Smooth muscle cell (in vitro differentiated cells): Measurements from ENCODE around the gene IGSF9. TPM values are rescaled to one million over a fixed set of nuclear protein-coding genes. Genes with fewer than 3 reads are reported as not detected.
"Not testable (repeated sequence)": the region's sequence is repeated elsewhere in the genome, so short reads cannot be mapped to it uniquely, and the experiment has no call there.

ENCODE experiments used
- DNase-seq: peaks from one replicate; lab custom pipeline; 2025; ENCODE audit not compliant: unreplicated experiment; lab: John Stamatoyannopoulos, UW
- H2AFZ ChIP-seq: fragments of 200-600 bp; sonication (generic); 2 replicates; pipeline ENCODE4 v1.6.0; 2016; ENCODE audit warnings: antibody characterized with exemption, low read depth, mild to moderate bottlenecking
- H3F3A ChIP-seq: fragments of 200-600 bp; sonication (generic); 2 replicates; pipeline ENCODE4 v1.6.0; 2017; ENCODE audit warnings: antibody characterized with exemption, low read depth
- H3K27ac ChIP-seq: fragments of 200-600 bp; sonication (generic); 2 replicates; pipeline ENCODE4 v1.5.1; 2016; ENCODE audit warnings: low read depth, mild to moderate bottlenecking
- H3K27me3 ChIP-seq: fragments of 200-600 bp; sonication (generic); 2 replicates; pipeline ENCODE4 v1.6.1; 2016; ENCODE audit warnings: low read depth, mild to moderate bottlenecking
- H3K36me3 ChIP-seq: fragments of 200-600 bp; sonication (generic); 2 replicates; pipeline ENCODE4 v1.5.1; 2016; ENCODE audit warnings: low read depth
- H3K4me1 ChIP-seq: fragments of 200-600 bp; sonication (generic); 2 replicates; pipeline ENCODE4 v1.5.1; 2016; ENCODE audit warnings: low read depth
- H3K4me2 ChIP-seq: fragments of 200-600 bp; sonication (generic); 2 replicates; pipeline ENCODE4 v1.6.0; 2016; ENCODE audit warnings: mild to moderate bottlenecking
- H3K4me3 ChIP-seq: fragments of 200-600 bp; sonication (generic); 2 replicates; pipeline ENCODE4 v1.5.1; 2016; ENCODE audit warnings: mild to moderate bottlenecking
- H3K79me2 ChIP-seq: fragments of 200-600 bp; sonication (generic); 2 replicates; pipeline ENCODE4 v1.6.0; 2016; ENCODE audit warnings: low read depth, mild to moderate bottlenecking
- H3K9ac ChIP-seq: fragments of 200-600 bp; sonication (generic); 2 replicates; pipeline ENCODE4 v1.6.0; 2016; ENCODE audit warnings: low read depth
- H3K9me3 ChIP-seq: fragments of 200-600 bp; sonication (generic); replicated peaks from 2 replicates; pipeline ENCODE4 v1.5.1; 2016; ENCODE audit warnings: low read depth
- H4K20me1 ChIP-seq: fragments of 200-600 bp; sonication (generic); 2 replicates; pipeline ENCODE4 v1.6.0; 2016; ENCODE audit warnings: low read depth
- WGBS: methylation state at CpG from one replicate; pipeline ENCODE4 v1.1.7; 2016; ENCODE audit warnings: low lambda C conversion rate; 5-methylcytosine and 5-hydroxymethylcytosine counted together
- polyA plus RNA-seq: library from polyadenylated mRNA; unstranded; fragments of >200 nt; fragmentation: Nextera tagmentation; extraction: Ambion mirVana; gene quantifications from 2 replicates; pipeline ENCODE4 v1.2.1, GENCODE V29; 2016
- total RNA-seq: library from RNA; depleted of rRNA; stranded (reverse); fragments of >200 nt; gene quantifications from 2 replicates; pipeline ENCODE4 v1.2.3, GENCODE V29; 2014
- TF ChIP-seq, protein P1 (sequence below): fragments of 200-600 bp; sonication (generic); IDR thresholded peaks from 2 replicates; pipeline ENCODE4 v1.5.1; 2017; ENCODE audit warnings: borderline replicate concordance, mild to moderate bottlenecking, antibody characterized with exemption; ENCODE audit not compliant: insufficient read depth, poor library complexity, severe bottlenecking

IGSF9 gene
- total and polyA plus RNA-seq, 2 experiments from 2014 or later: 0.99 to 2.1 TPM

- TF ChIP-seq, protein P1, sequence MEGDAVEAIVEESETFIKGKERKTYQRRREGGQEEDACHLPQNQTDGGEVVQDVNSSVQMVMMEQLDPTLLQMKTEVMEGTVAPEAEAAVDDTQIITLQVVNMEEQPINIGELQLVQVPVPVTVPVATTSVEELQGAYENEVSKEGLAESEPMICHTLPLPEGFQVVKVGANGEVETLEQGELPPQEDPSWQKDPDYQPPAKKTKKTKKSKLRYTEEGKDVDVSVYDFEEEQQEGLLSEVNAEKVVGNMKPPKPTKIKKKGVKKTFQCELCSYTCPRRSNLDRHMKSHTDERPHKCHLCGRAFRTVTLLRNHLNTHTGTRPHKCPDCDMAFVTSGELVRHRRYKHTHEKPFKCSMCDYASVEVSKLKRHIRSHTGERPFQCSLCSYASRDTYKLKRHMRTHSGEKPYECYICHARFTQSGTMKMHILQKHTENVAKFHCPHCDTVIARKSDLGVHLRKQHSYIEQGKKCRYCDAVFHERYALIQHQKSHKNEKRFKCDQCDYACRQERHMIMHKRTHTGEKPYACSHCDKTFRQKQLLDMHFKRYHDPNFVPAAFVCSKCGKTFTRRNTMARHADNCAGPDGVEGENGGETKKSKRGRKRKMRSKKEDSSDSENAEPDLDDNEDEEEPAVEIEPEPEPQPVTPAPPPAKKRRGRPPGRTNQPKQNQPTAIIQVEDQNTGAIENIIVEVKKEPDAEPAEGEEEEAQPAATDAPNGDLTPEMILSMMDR: no peak
- no peak overlapping the region for H3K9ac ChIP-seq
- DNase-seq: no peak
- no peak overlapping the region for H2AFZ ChIP-seq
- H3K4me1 ChIP-seq: peaks cover 4% of the 10 kb centered on the region
- H3K36me3 ChIP-seq: no peaks in the 10 kb centered on the region
- peak overlapping the region; percentile 80 for H3K27ac ChIP-seq
- no peak overlapping the region for H3K4me3 ChIP-seq
- WGBS: 7% methylated on average over 2 of the region's 2 CpGs
- no peaks in the 10 kb centered on the region for H3K79me2 ChIP-seq
- no peaks in the 10 kb centered on the region for H3K27me3 ChIP-seq
- peak overlapping the region; percentile 72 for H3K4me2 ChIP-seq
- no peaks in the 10 kb centered on the region for H4K20me1 ChIP-seq
- peaks cover 7% of the 10 kb centered on the region for H3F3A ChIP-seq
- peaks cover 2% of the 10 kb centered on the region for H3K9me3 ChIP-seq
Measured at GRCh38 chr1:159900755-159901360, 44.6 kb downstream of the IGSF9 start.

GRCh38 chr1:159900086-159900680 is 45.2 kb downstream of the IGSF9 start, which contains the start of gene CFAP45:
Gene CFAP45, minus strand, starts transcription at chr1:159900165. Its CDS starts 67 bp downstream, at chr1:159900098.
- peak within 1 kb of the TSS; percentile 72 for H3K4me2 ChIP-seq
- peak within 1 kb of the TSS; percentile 80 for H3K27ac ChIP-seq
- no peaks in the 10 kb centered on the region for H3K79me2 ChIP-seq
- H3F3A ChIP-seq: peaks cover 7% of the 10 kb centered on the region
- peak; percentile 57 for DNase-seq
- no peaks in the 10 kb centered on the region for H3K36me3 ChIP-seq
- H3K9me3 ChIP-seq: peaks cover 2% of the 10 kb centered on the region
- H3K4me1 ChIP-seq: peaks cover 4% of the 10 kb centered on the region
- no peaks in the 10 kb centered on the region for H4K20me1 ChIP-seq
- 6% methylated on average over 23 of the region's 30 CpGs for WGBS
- no peak within 1 kb of the TSS for H2AFZ ChIP-seq
- no peaks in the 10 kb centered on the region for H3K27me3 ChIP-seq
- TF ChIP-seq, protein P1: no peak
- no peak within 1 kb of the TSS for H3K4me3 ChIP-seq
- peak within 1 kb of the TSS; percentile 85 for H3K9ac ChIP-seq

DNA sequence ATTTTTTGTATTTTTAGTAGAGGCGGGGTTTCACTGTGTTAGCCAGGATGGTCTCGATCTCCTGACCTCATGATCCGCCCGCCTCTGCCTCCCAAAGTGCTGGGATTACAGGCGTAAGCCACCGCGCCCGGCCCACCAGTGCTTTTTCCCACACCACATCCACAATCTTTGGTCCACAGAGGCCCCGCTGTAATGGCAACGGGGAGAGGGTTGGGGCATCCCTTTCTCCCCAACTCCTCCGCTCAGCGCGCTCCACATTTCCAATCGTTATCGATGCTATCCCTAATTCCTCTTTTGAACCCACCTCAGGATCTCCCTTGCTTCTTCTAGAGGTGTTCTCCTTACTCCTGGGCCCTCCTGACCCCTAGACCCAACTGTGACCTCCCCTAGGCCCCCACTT is 45.8 kb downstream of the IGSF9 start:
- H3K4me3 ChIP-seq, H2AFZ ChIP-seq, H3F3A ChIP-seq, H3K27me3 ChIP-seq, DNase-seq, H4K20me1 ChIP-seq, H3K79me2 ChIP-seq, H3K4me1 ChIP-seq, H3K36me3 ChIP-seq, H3K9me3 ChIP-seq: not testable (repeated sequence)
- peak overlapping the region; percentile 72 for H3K4me2 ChIP-seq
- WGBS: 94% methylated on average over 13 of the region's 15 CpGs
- H3K9ac ChIP-seq: peak overlapping the region; percentile 85
- peak overlapping the region; percentile 80 for H3K27ac ChIP-seq

- no peak overlapping the region for H3K9ac ChIP-seq
Measured at GRCh38 chr1:159898527-159898926, 46.9 kb downstream of the IGSF9 start.

More at GRCh38 chr1:159898527-159898926, 46.9 kb downstream of the IGSF9 start:
- 100% methylated on average over 3 of the region's 3 CpGs for WGBS
- DNase-seq: no peak
- Histone ChIP-seq H2AFZ (no peak overlapping the region), H3K4me1 (peaks cover 4% of the 10 kb centered on the region), H3K27ac (no peak overlapping the region), H3K79me2 (no peaks in the 10 kb centered on the region), H3K9me3 (no peaks in the 10 kb centered on the region), H3K36me3 (no peaks in the 10 kb centered on the region), H3F3A (peaks cover 7% of the 10 kb centered on the region), H3K27me3 (no peaks in the 10 kb centered on the region), H4K20me1 (no peaks in the 10 kb centered on the region), H3K4me3 (no peak overlapping the region), H3K4me2 (no peak overlapping the region)
- TF ChIP-seq, protein P1: no peak
